A549 (cell line): Measurements from ENCODE around the gene COPS4. TPM values are rescaled to one million over a fixed set of nuclear protein-coding genes. Genes with fewer than 3 reads are reported as not detected.

Source experiments
- ATAC-seq, 2 experiments: fragments of 200-7000 bp in 1 of 2; fragments of >200 bp in 1 of 2; cut with Nextera tagmentation in 1 of 2; cut with Tn5 transposase in 1 of 2; 3 replicates each; pipeline versions ENCODE4 v1.8.0 to v1.9.1; 2018 to 2020; ENCODE audit warnings: mild to moderate bottlenecking in 1 of 2, moderate library complexity in 1 of 2
- CTCF ChIA-PET: fragments of 300-600 bp; sonication (Branson Sonifier 250); formaldehyde crosslinking; extraction: SDS; loops from one replicate; lab custom pipeline; 2021; ENCODE audit warnings: antibody characterized with exemption, inconsistent platforms; lab: Yijun Ruan, JAX
- POLR2A ChIA-PET: fragments of 350-600 bp; formaldehyde crosslinking; extraction: SDS; loops from one replicate; lab custom pipeline; 2021; ENCODE audit warnings: antibody characterized with exemption, inconsistent platforms; lab: Yijun Ruan, JAX
- DNase-seq, 2 experiments: peaks; one replicate each; pipeline versions ENCODE4 v3.0.0 to v3.0.0-alpha.2; 2011 to 2016; ENCODE audit warnings: low read depth in 1 of 2, low spot score in 1 of 2
- FAIRE-seq: peaks from 2 replicates; lab custom pipeline; 2011; peaks lifted over from hg19 to GRCh38; lab: Jason Lieb, UNC
- H3K27ac ChIP-seq, 2 experiments: fragments of >200 bp; sonication (Bioruptor Twin); formaldehyde crosslinking; 3 replicates each; pipeline ENCODE4 v1.5.1; 2016 to 2017
- H3K4me1 ChIP-seq: fragments of >200 bp; sonication (Bioruptor Twin); formaldehyde crosslinking; 3 replicates; pipeline ENCODE4 v1.6.1; 2016
- H3K4me2 ChIP-seq: fragments of >200 bp; sonication (Bioruptor Twin); formaldehyde crosslinking; 3 replicates; pipeline ENCODE4 v1.6.1; 2016
- H3K4me3 ChIP-seq: fragments of >200 bp; sonication (Bioruptor Twin); formaldehyde crosslinking; 3 replicates; pipeline ENCODE4 v1.5.1; 2016
- H3K9me3 ChIP-seq: fragments of >200 bp; sonication (Bioruptor Twin); formaldehyde crosslinking; 3 replicates; pipeline ENCODE4 v1.6.1; 2016
- CEBPB ChIP-seq, 2 experiments: fragments of >200 bp in 1 of 2; sonication (Bioruptor Twin) in 1 of 2; formaldehyde crosslinking in 1 of 2; IDR thresholded peaks; 2 replicates each; pipeline ENCODE4 v1.6.1; 2012 to 2016
- GATA3 ChIP-seq: IDR thresholded peaks from 2 replicates; pipeline ENCODE4 v1.6.1; 2012; ENCODE audit warnings: borderline replicate concordance
- HEYL ChIP-seq: fragments of 250-450 bp; sonication (Bioruptor Pico); IDR thresholded peaks from 2 replicates; pipeline ENCODE4 v1.8.0; 2021; ENCODE audit warnings: mild to moderate bottlenecking, moderate library complexity
- HOXA7 ChIP-seq: fragments of 250-450 bp; sonication (Bioruptor Pico); IDR thresholded peaks from 2 replicates; pipeline ENCODE4 v1.5.0; 2020; ENCODE audit warnings: mild to moderate bottlenecking, moderate library complexity
- MAFK ChIP-seq: fragments of 450-650 bp; IDR thresholded peaks from 2 replicates; pipeline ENCODE4 v1.6.1; 2014; ENCODE audit not compliant: partially characterized antibody
- MAZ ChIP-seq: fragments of 150-350 bp; IDR thresholded peaks from 2 replicates; pipeline ENCODE4 v1.6.1; 2014; ENCODE audit warnings: antibody characterized with exemption, low read depth, low read length, borderline replicate concordance
- NR3C1 ChIP-seq: fragments of >200 bp; sonication (Bioruptor Twin); formaldehyde crosslinking; IDR thresholded peaks from 3 replicates; pipeline ENCODE4 v1.6.1; 2017
- PHF8 ChIP-seq: fragments of 200-600 bp; sonication (generic); IDR thresholded peaks from 2 replicates; pipeline ENCODE4 v1.6.1; 2016; ENCODE audit warnings: low read depth, mild to moderate bottlenecking, antibody characterized with exemption, moderate library complexity, borderline replicate concordance
- POLR2AphosphoS2 ChIP-seq: conservative IDR thresholded peaks from 2 replicates; pipeline ENCODE4 v1.6.1; 2012; ENCODE audit warnings: low read length, improper control_type of control experiment, inconsistent platforms
- RFX5 ChIP-seq: fragments of 450-650 bp; IDR thresholded peaks from 2 replicates; pipeline ENCODE4 v1.7.1; 2014; ENCODE audit warnings: antibody characterized with exemption, mild to moderate bottlenecking, moderate library complexity
- SMC3 ChIP-seq: fragments of >200 bp; sonication (Bioruptor Twin); formaldehyde crosslinking; IDR thresholded peaks from 3 replicates; pipeline ENCODE4 v1.6.1; 2018; ENCODE audit warnings: inconsistent platforms
- SREBF2 ChIP-seq: fragments of 450-650 bp; IDR thresholded peaks from 2 replicates; pipeline ENCODE4 v1.6.1; 2014; ENCODE audit warnings: mild to moderate bottlenecking, moderate library complexity
- TFCP2L1 ChIP-seq: fragments of 250-450 bp; sonication (Bioruptor Pico); IDR thresholded peaks from 2 replicates; pipeline ENCODE4 v1.5.0; 2021; ENCODE audit warnings: mild to moderate bottlenecking
- TP53 ChIP-seq: fragments of 250-450 bp; sonication (Bioruptor Pico); IDR thresholded peaks from 2 replicates; pipeline ENCODE4 v1.5.0; 2021; ENCODE audit warnings: mild to moderate bottlenecking, moderate library complexity
- ZFP36 ChIP-seq: fragments of 450-650 bp; IDR thresholded peaks from 2 replicates; pipeline ENCODE4 v1.6.1; 2014; ENCODE audit warnings: borderline replicate concordance; ENCODE audit not compliant: partially characterized antibody
- ZNF302 ChIP-seq: fragments of 250-450 bp; sonication (Bioruptor Pico); IDR thresholded peaks from 2 replicates; pipeline ENCODE4 v1.9.0; 2021; ENCODE audit warnings: inconsistent platforms, mild to moderate bottlenecking, moderate library complexity
- ZSCAN20 ChIP-seq: fragments of 250-450 bp; sonication (Bioruptor Pico); IDR thresholded peaks from 2 replicates; pipeline ENCODE4 v1.8.0; 2022; ENCODE audit warnings: mild to moderate bottlenecking, moderate library complexity
- WGBS: methylation state at CpG from one replicate; pipeline ENCODE4 v1.1.6; 2017; ENCODE audit errors: missing lambda C conversion rate; 5-methylcytosine and 5-hydroxymethylcytosine counted together
- polyA plus RNA-seq, 4 experiments: library from polyadenylated mRNA; depleted of rRNA in 3 of 4; stranded (reverse); fragments of >200 nt; fragmentation: RNase III in 1 of 4; extraction: RNeasy Plus Mini Kit Qiagen cat#74134 plus additional on column Dnase treatment in 1 of 4; gene quantifications; 2 replicates in 3 of 4; 3 replicates in 1 of 4; pipeline ENCODE4 v1.2.3, GENCODE V29; 2011 to 2017
- TF ChIP-seq, protein P1 (sequence below): fragments of 250-450 bp; sonication (Bioruptor Pico); IDR thresholded peaks from 2 replicates; pipeline ENCODE4 v1.5.0; 2021; ENCODE audit warnings: mild to moderate bottlenecking, moderate library complexity, borderline replicate concordance
- TF ChIP-seq, protein P2 (sequence below): IDR thresholded peaks from 2 replicates; pipeline ENCODE4 v1.6.1; 2012
- TF ChIP-seq, protein P3 (sequence below): fragments of 200-600 bp; sonication (generic); IDR thresholded peaks from 2 replicates; pipeline ENCODE4 v1.6.1; 2016; ENCODE audit warnings: antibody characterized with exemption, mild to moderate bottlenecking, moderate library complexity
- TF ChIP-seq, protein P4 (sequence below): fragments of 250-450 bp; sonication (Bioruptor Pico); IDR thresholded peaks from 2 replicates; pipeline ENCODE4 v1.5.0; 2020; ENCODE audit warnings: low read depth, mild to moderate bottlenecking, moderate library complexity

COPS4 gene
- polyA plus RNA-seq, 2 of the 4 experiments (the other 2 are of a cell fraction), result 36.5 to 36.8 TPM

DNA sequence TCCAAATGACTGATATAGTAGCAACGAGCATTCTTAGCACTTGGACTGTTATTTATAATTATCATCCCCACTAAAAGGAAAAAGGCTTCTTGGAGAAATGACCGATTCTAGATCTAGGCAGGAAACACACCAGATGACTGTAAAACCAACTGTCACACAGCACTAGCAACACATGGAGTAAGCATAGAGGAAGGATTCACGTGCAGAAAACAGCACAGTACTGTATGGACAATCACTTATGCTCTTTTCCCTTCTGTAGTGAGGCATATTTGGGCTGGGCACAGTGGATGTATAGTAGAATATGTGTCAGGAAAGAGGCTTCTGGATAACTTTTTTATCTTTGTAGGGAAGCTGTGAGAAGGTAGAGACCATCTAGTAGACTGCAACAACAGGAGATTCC, 6.0 kb upstream of the COPS4 start:
- Histone ChIP-seq H3K4me3 (no peak overlapping the region), H3K9me3 (peaks cover 17% of the 10 kb centered on the region), H3K27ac (no peak overlapping the region), H3K4me2 (no peak overlapping the region), H3K4me1 (no peaks in the 10 kb centered on the region)
- TF ChIP-seq, protein P1, sequence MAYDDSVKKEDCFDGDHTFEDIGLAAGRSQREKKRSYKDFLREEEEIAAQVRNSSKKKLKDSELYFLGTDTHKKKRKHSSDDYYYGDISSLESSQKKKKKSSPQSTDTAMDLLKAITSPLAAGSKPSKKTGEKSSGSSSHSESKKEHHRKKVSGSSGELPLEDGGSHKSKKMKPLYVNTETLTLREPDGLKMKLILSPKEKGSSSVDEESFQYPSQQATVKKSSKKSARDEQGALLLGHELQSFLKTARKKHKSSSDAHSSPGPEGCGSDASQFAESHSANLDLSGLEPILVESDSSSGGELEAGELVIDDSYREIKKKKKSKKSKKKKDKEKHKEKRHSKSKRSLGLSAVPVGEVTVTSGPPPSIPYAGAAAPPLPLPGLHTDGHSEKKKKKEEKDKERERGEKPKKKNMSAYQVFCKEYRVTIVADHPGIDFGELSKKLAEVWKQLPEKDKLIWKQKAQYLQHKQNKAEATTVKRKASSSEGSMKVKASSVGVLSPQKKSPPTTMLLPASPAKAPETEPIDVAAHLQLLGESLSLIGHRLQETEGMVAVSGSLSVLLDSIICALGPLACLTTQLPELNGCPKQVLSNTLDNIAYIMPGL (CRISPR knock-in tag), result no peak
- TF ChIP-seq MAFK, result no peak
- TF ChIP-seq MAZ, result no peak
- TF ChIP-seq SMC3, result no peak
- TF ChIP-seq TFCP2L1 (CRISPR knock-in tag), result no peak
- TF ChIP-seq ZSCAN20, result no peak
- TF ChIP-seq GATA3, result no peak
- TF ChIP-seq RFX5, result no peak
- TF ChIP-seq TP53, result no peak
- TF ChIP-seq, protein P2, sequence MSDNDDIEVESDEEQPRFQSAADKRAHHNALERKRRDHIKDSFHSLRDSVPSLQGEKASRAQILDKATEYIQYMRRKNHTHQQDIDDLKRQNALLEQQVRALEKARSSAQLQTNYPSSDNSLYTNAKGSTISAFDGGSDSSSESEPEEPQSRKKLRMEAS, result no peak
- no peak for TF ChIP-seq ZNF302
- TF ChIP-seq ZFP36, result no peak
- TF ChIP-seq SREBF2, result no peak
- TF ChIP-seq, protein P3, sequence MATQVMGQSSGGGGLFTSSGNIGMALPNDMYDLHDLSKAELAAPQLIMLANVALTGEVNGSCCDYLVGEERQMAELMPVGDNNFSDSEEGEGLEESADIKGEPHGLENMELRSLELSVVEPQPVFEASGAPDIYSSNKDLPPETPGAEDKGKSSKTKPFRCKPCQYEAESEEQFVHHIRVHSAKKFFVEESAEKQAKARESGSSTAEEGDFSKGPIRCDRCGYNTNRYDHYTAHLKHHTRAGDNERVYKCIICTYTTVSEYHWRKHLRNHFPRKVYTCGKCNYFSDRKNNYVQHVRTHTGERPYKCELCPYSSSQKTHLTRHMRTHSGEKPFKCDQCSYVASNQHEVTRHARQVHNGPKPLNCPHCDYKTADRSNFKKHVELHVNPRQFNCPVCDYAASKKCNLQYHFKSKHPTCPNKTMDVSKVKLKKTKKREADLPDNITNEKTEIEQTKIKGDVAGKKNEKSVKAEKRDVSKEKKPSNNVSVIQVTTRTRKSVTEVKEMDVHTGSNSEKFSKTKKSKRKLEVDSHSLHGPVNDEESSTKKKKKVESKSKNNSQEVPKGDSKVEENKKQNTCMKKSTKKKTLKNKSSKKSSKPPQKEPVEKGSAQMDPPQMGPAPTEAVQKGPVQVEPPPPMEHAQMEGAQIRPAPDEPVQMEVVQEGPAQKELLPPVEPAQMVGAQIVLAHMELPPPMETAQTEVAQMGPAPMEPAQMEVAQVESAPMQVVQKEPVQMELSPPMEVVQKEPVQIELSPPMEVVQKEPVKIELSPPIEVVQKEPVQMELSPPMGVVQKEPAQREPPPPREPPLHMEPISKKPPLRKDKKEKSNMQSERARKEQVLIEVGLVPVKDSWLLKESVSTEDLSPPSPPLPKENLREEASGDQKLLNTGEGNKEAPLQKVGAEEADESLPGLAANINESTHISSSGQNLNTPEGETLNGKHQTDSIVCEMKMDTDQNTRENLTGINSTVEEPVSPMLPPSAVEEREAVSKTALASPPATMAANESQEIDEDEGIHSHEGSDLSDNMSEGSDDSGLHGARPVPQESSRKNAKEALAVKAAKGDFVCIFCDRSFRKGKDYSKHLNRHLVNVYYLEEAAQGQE, result no peak
- TF ChIP-seq HEYL, result no peak
- ChIA-PET CTCF (no interaction called here), POLR2A (no interaction called here)
- DNase-seq (no peak), ATAC-seq (no peak), FAIRE-seq (no peak)
- 6% methylated on average over 3 of the region's 3 CpGs for WGBS

DNA sequence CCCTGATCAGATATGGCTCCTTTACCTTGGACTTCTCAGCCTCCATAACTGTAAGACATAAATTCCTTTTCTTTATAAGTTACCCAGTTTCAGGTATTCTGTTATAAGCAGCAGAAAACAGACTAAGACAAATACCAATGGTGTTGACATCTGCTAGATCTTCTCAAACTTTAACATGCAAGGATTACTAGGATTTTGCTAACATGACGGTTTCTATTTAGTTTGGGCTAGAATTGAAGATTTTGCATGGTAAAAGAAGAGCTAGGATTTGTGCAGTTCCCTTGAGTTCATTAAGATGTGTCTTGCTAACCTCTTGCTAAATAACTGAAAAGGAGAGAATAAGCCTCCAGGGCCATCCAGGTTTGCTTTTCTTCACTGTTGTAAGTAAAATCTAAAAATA, 5.3 kb upstream of the COPS4 start:
- H3K4me2 ChIP-seq, result no peak overlapping the region
- H3K4me3 ChIP-seq, result no peak overlapping the region
- 69% methylated on average over 1 of the region's 1 CpG for WGBS
- FAIRE-seq, result no peak
- TF ChIP-seq POLR2AphosphoS2, result no peak
- no peak for TF ChIP-seq PHF8
- TF ChIP-seq, protein P2, result no peak
- TF ChIP-seq, protein P4, sequence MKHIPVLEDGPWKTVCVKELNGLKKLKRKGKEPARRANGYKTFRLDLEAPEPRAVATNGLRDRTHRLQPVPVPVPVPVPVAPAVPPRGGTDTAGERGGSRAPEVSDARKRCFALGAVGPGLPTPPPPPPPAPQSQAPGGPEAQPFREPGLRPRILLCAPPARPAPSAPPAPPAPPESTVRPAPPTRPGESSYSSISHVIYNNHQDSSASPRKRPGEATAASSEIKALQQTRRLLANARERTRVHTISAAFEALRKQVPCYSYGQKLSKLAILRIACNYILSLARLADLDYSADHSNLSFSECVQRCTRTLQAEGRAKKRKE (CRISPR knock-in tag), result no peak
- no peak for TF ChIP-seq TFCP2L1 (CRISPR knock-in tag)
- no peak for TF ChIP-seq SMC3
- TF ChIP-seq NR3C1, result no peak
- TF ChIP-seq MAZ, result no peak
- TF ChIP-seq ZSCAN20, result no peak
- TF ChIP-seq GATA3, result no peak
- TF ChIP-seq SREBF2, result no peak
- no peak for TF ChIP-seq HOXA7 (CRISPR knock-in tag)
- TF ChIP-seq TP53, result no peak
- no peak for TF ChIP-seq CEBPB (IDR thresholded peaks at IDR 0.05)
- TF ChIP-seq, all 56 proteins: peak for 0
- POLR2A ChIA-PET, result no interaction called here
- no peaks in the 10 kb centered on the region for H3K4me1 ChIP-seq
- H3K27ac ChIP-seq, result no peak overlapping the region
- CTCF ChIA-PET, result interaction anchor here (1.2 kb wide), 1 partner anchor 11 kb away, joined by 3 read pairs; no protein-coding TSS in a partner anchor
- ATAC-seq, result no peak
- H3K9me3 ChIP-seq, result peaks cover 10% of the 10 kb centered on the region
- no peak for DNase-seq
